Ascending aorta (tissue), 2 donors: ENCODE data around the gene RAB3GAP1. TPM values are rescaled to one million over a fixed set of nuclear protein-coding genes. Genes with fewer than 3 reads are reported as not detected.

Source experiments
- DNase-seq, 2 donors: peaks; one replicate each; pipeline ENCODE4 v3.0.0-alpha.2; 2019; ENCODE audit warnings: low spot score in 2 of 2
- H3K27ac ChIP-seq, 2 donors: fragments of 200-600 bp; sonication (generic); one replicate each; pipeline ENCODE4 v1.5.1; 2016 to 2017; ENCODE audit warnings: mild to moderate bottlenecking in 1 of 2
- H3K27me3 ChIP-seq: fragments of 200-600 bp; sonication (generic); one replicate; pipeline ENCODE4 v1.5.1; 2017
- H3K36me3 ChIP-seq, 2 donors: fragments of 200-600 bp; sonication (generic); one replicate each; pipeline ENCODE4 v1.5.1; 2016
- H3K4me1 ChIP-seq, 2 donors: fragments of 200-600 bp; sonication (generic); one replicate each; pipeline ENCODE4 v1.5.1; 2016 to 2017; ENCODE audit warnings: mild to moderate bottlenecking in 1 of 2
- H3K4me3 ChIP-seq, 2 donors: fragments of 200-600 bp; sonication (generic); one replicate each; pipeline ENCODE4 v1.5.1; 2016 to 2017; ENCODE audit warnings: mild to moderate bottlenecking in 1 of 2
- H3K9me3 ChIP-seq, 2 donors: fragments of 200-600 bp; sonication (generic); one replicate each; pipeline ENCODE4 v1.5.1; 2016
- intact Hi-C: fragments of 100-400 bp; cut with DNase I; formaldehyde crosslinking; loops from one replicate; pipeline ENCODE4 v1.15.1; 2023
- total RNA-seq: library from RNA; depleted of rRNA; stranded (reverse); fragments of >200 nt; gene quantifications from one replicate; pipeline ENCODE4 v1.1.0, GENCODE V29; 2016
- TF ChIP-seq, protein P1 (sequence below), 3 experiments: fragments of 200-600 bp in 2 of 3; fragments of 450-650 bp in 1 of 3; sonication (generic) in 2 of 3; IDR thresholded peaks; one replicate each; pipeline ENCODE4 v1.5.1; 2016 to 2019; ENCODE audit warnings: antibody characterized with exemption in 3 of 3, mild to moderate bottlenecking in 1 of 3, moderate library complexity in 1 of 3

Gene RAB3GAP1
- total RNA-seq, 1 donor from 2014 or later, result 14.8 TPM

DNA sequence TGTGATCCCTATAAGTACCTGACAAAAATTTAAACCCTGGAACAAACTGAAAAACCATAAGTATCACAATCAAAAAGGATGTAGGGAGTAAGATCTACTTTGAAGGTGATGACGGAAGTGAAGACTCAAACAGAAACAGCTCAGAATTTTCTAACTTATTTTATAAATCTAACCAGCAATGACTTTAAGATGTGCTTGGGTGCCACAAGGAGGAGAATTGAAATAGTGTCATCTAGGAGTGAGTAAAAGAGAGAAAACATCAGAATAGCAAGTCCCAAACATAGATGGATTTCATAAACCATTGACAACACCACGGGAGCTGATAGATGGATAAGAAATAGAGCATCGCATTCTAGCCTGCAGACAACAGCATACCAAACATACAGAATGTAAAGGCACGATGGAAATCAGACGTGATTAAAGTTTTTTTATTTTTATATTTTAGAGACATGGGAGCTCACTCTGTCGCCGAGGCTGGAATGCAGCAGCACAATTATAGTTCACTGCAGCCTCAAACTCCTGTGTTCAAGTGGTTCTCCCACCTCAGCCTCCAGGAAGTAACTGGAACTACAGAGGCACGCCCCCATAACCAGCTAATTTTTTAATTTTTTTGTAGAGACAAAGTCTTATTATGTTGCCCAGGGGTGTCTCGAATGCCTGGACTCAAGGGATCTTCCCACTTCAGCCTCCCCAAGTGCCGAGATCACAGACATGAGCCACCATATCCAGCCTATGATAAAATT is 41.7 kb upstream of the RAB3GAP1 start:
- Histone ChIP-seq H3K36me3 (no peaks in the 10 kb centered on the region), H3K27me3 (no peaks in the 10 kb centered on the region), H3K27ac (no peak overlapping the region), H3K9me3 (no peaks in the 10 kb centered on the region), H3K4me1 (no peaks in the 10 kb centered on the region), H3K4me3 (no peak overlapping the region)
- intact Hi-C loops, result no loop called here
- DNase-seq, result no peak
- TF ChIP-seq, protein P1, sequence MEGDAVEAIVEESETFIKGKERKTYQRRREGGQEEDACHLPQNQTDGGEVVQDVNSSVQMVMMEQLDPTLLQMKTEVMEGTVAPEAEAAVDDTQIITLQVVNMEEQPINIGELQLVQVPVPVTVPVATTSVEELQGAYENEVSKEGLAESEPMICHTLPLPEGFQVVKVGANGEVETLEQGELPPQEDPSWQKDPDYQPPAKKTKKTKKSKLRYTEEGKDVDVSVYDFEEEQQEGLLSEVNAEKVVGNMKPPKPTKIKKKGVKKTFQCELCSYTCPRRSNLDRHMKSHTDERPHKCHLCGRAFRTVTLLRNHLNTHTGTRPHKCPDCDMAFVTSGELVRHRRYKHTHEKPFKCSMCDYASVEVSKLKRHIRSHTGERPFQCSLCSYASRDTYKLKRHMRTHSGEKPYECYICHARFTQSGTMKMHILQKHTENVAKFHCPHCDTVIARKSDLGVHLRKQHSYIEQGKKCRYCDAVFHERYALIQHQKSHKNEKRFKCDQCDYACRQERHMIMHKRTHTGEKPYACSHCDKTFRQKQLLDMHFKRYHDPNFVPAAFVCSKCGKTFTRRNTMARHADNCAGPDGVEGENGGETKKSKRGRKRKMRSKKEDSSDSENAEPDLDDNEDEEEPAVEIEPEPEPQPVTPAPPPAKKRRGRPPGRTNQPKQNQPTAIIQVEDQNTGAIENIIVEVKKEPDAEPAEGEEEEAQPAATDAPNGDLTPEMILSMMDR (IDR thresholded peaks at IDR 0.05), result no peak

GRCh38 chr2:135011633-135012032 is 40.5 kb upstream of the RAB3GAP1 start:
- Histone ChIP-seq H3K27ac (no peak overlapping the region), H3K4me1 (no peaks in the 10 kb centered on the region), H3K9me3 (no peaks in the 10 kb centered on the region), H3K36me3 (no peaks in the 10 kb centered on the region), H3K27me3 (no peaks in the 10 kb centered on the region), H3K4me3 (no peak overlapping the region)
- TF ChIP-seq, protein P1 (IDR thresholded peaks at IDR 0.05), result no peak
- intact Hi-C loops, result no loop called here
- DNase-seq, result no peak

DNA sequence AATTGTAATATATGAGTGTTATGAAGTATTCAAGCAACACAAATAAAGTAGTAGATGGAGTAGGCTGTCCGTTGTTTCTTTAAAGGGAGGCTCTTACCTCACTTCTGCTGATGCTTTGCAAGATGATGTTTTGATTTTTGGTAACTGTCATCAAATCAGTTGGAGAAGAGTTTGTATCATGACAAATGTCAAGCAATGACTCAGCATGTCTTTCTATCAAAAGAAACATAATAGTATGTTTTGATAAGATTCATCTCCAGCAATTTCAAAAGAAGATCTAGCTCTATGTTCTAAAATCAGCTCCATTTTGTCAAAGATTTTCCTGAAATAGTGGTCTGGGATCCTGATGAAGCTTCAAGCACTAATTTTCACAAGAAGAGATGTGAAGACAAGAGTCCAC is 30.5 kb upstream of the RAB3GAP1 start:
- Histone ChIP-seq H3K4me1 (no peaks in the 10 kb centered on the region), H3K4me3 (no peak overlapping the region), H3K27me3 (no peaks in the 10 kb centered on the region), H3K27ac (no peak overlapping the region), H3K36me3 (no peaks in the 10 kb centered on the region), H3K9me3 (no peaks in the 10 kb centered on the region)
- intact Hi-C loops, result no loop called here
- no peak for DNase-seq
- TF ChIP-seq, protein P1 (IDR thresholded peaks at IDR 0.05), result no peak

GRCh38 chr2:135022952-135023880 is 28.9 kb upstream of the RAB3GAP1 start:
- TF ChIP-seq, protein P1 (IDR thresholded peaks at IDR 0.05), result no peak
- H3K4me3 ChIP-seq, result no peak overlapping the region
- H3K4me1 ChIP-seq, result no peaks in the 10 kb centered on the region
- no peaks in the 10 kb centered on the region for H3K36me3 ChIP-seq
- no peaks in the 10 kb centered on the region for H3K27me3 ChIP-seq
- no peaks in the 10 kb centered on the region for H3K9me3 ChIP-seq
- intact Hi-C loops, result no loop called here
- no peak overlapping the region for H3K27ac ChIP-seq
- no peak for DNase-seq

- DNase-seq, result no peak
- no peaks in the 10 kb centered on the region for H3K36me3 ChIP-seq
- no peaks in the 10 kb centered on the region for H3K4me1 ChIP-seq
- no peaks in the 10 kb centered on the region for H3K9me3 ChIP-seq
- no peak overlapping the region for H3K27ac ChIP-seq
- no peak overlapping the region for H3K4me3 ChIP-seq
- intact Hi-C loops, result no loop called here
- no peaks in the 10 kb centered on the region for H3K27me3 ChIP-seq
- TF ChIP-seq, protein P1 (IDR thresholded peaks at IDR 0.05), result no peak
These were observed 28.1 kb upstream of the RAB3GAP1 start for GRCh38 chr2:135023886-135024485.
